Activated CD4-positive, CD25-positive, alpha-beta regulatory T cell treated with anti-CD3 and anti-CD28 coated beads, Interleukin-2, amount 50 U/mL, for 24 hours (primary cell): ENCODE measurements around the gene SLC35F3.
"Not testable (repeated sequence)": the region's sequence is repeated elsewhere in the genome, so short reads cannot be mapped to it uniquely, and the experiment has no call there.

Experiments used
- ATAC-seq, 2 donors: fragments of 150-1000 bp; cut with Tn5 transposase; one replicate each; pipeline ENCODE4 v1.10.0; 2021; ENCODE audit warnings: mild to moderate bottlenecking in 1 of 2, moderate library complexity in 1 of 2

The SLC35F3 gene

GRCh38 chr1:234152344-234152743, 247.9 kb downstream of the SLC35F3 start:
- ATAC-seq: not testable (repeated sequence)

GRCh38 chr1:234154320-234155251, 250.1 kb downstream of the SLC35F3 start:
- peak in 1 of 2 donors; percentile 32 for ATAC-seq

- ATAC-seq: no peak
These were observed 258.2 kb downstream of the SLC35F3 start for GRCh38 chr1:234162661-234163060.

- ATAC-seq: no peak
These were observed 258.9 kb downstream of the SLC35F3 start for GRCh38 chr1:234163267-234163919.

GRCh38 chr1:234164098-234164709, 259.7 kb downstream of the SLC35F3 start:
- no peak for ATAC-seq

GRCh38 chr1:234168061-234168724, 263.7 kb downstream of the SLC35F3 start:
- ATAC-seq: no peak

GRCh38 chr1:234169161-234169849, 264.8 kb downstream of the SLC35F3 start:
- no peak for ATAC-seq

- ATAC-seq: no peak
These were observed 265.6 kb downstream of the SLC35F3 start for GRCh38 chr1:234170067-234170466.

- ATAC-seq: no peak
These were observed 266.1 kb downstream of the SLC35F3 start for GRCh38 chr1:234170622-234171021.

GRCh38 chr1:234173968-234174367, 269.5 kb downstream of the SLC35F3 start:
- no peak for ATAC-seq

- no peak for ATAC-seq
These were observed 270.9 kb downstream of the SLC35F3 start for GRCh38 chr1:234175363-234175762.

GRCh38 chr1:234176000-234176399, 271.5 kb downstream of the SLC35F3 start:
- no peak for ATAC-seq

- not testable (repeated sequence) for ATAC-seq
These were observed 272.4 kb downstream of the SLC35F3 start for GRCh38 chr1:234176847-234177246.

GRCh38 chr1:234185438-234185837, 281.0 kb downstream of the SLC35F3 start:
- ATAC-seq: no peak

GRCh38 chr1:234186037-234186688, 281.7 kb downstream of the SLC35F3 start:
- peak; percentile 79 to 98 for ATAC-seq

GRCh38 chr1:234188454-234188792, 283.9 kb downstream of the SLC35F3 start:
- ATAC-seq: no peak

- ATAC-seq: no peak
These were observed 293.4 kb downstream of the SLC35F3 start for GRCh38 chr1:234197839-234198238.

GRCh38 chr1:234199476-234200127, 295.1 kb downstream of the SLC35F3 start:
- ATAC-seq: no peak

- ATAC-seq: no peak
These were observed 296.1 kb downstream of the SLC35F3 start for GRCh38 chr1:234200566-234200965.

- ATAC-seq: no peak
These were observed 297.1 kb downstream of the SLC35F3 start for GRCh38 chr1:234201600-234201999.

GRCh38 chr1:234205966-234206365, 301.5 kb downstream of the SLC35F3 start:
- no peak for ATAC-seq
